Measurements from ENCODE around the gene FLT1. TPM values are rescaled to one million over a fixed set of nuclear protein-coding genes. Genes with fewer than 3 reads are reported as not detected.

Gene FLT1
- total RNA-seq, 1 experiment from 2014 or later: 0.25 TPM

- CTCF ChIA-PET: no interaction called here
- Histone ChIP-seq H3K4me2 (ENCODE audit: low read length) (no peak overlapping the region), H3K79me2 (ENCODE audit: insufficient read depth, low read length) (no peaks in the 10 kb centered on the region), H3K36me3 (ENCODE audit: control insufficient read depth in 1 of 2, insufficient read depth in 2 of 2, low read length in 2 of 2) (no peaks in the 10 kb centered on the region), H2AFZ (ENCODE audit: low read depth, low read length, poor library complexity, severe bottlenecking) (no peak overlapping the region), H3K9me2 (ENCODE audit: insufficient read depth) (no peaks in the 10 kb centered on the region), H4K20me1 (ENCODE audit: insufficient read depth) (no peaks in the 10 kb centered on the region), H3K27ac (ENCODE audit: low read depth, low read length) (no peak overlapping the region), H3K4me1 (ENCODE audit: control insufficient read depth in 1 of 2, insufficient read depth in 2 of 2, low read length in 2 of 2) (no peaks in the 10 kb centered on the region), H3K27me3 (ENCODE audit: insufficient read depth, low read length) (peaks cover 12% of the 10 kb centered on the region), H3K9ac (ENCODE audit: low read length) (no peak overlapping the region), H3K9me3 (ENCODE audit: control insufficient read depth in 1 of 2, insufficient read depth in 1 of 2, low read depth in 1 of 2, low read length in 2 of 2) (no peaks in the 10 kb centered on the region), H3K4me3 (replicated peaks in 1 of 2; ENCODE audit: low read depth in 1 of 2, low read length in 2 of 2) (no peak overlapping the region)
- BruUV-seq (replicated peaks): no TSS peak
- RAD21 ChIA-PET (ENCODE audit: low non-redundant PET in 1 of 2, low total read pairs in 2 of 2, uncharacterized antibody in 2 of 2, unreplicated experiment in 2 of 2): no interaction called here
- DNase-seq (ENCODE audit: low read depth, low spot score): no peak
- no peak for ATAC-seq
- POLR2A ChIA-PET: no interaction called here
- intact Hi-C loops (cut with micrococcal nuclease): no loop called here
- no peak for TF ChIP-seq FOSL1 (IDR thresholded peaks at IDR 0.05; ENCODE audit: low read depth)
- TF ChIP-seq ZNF274 (IDR thresholded peaks at IDR 0.05; ENCODE audit: low read depth, low read length): no peak
- TF ChIP-seq JUND (IDR thresholded peaks at IDR 0.05): no peak
- TF ChIP-seq CBX3 (IDR thresholded peaks at IDR 0.05; ENCODE audit: low read depth): no peak
- no peak for TF ChIP-seq EGR1 (IDR thresholded peaks at IDR 0.05; ENCODE audit: low read depth)
- no peak for TF ChIP-seq POLR2A (IDR thresholded peaks at IDR 0.05; ENCODE audit: borderline replicate concordance, extremely low read depth, insufficient read depth, insufficient read length)
- no peak for TF ChIP-seq POLR2AphosphoS5 (IDR thresholded peaks at IDR 0.05; ENCODE audit: low read depth, low read length)
- no peak for TF ChIP-seq CEBPB (IDR thresholded peaks at IDR 0.05; ENCODE audit: low read depth)
- no peak for TF ChIP-seq EZH2 (IDR thresholded peaks at IDR 0.05)
- TF ChIP-seq ZFX (IDR thresholded peaks at IDR 0.05): no peak
- no peak for TF ChIP-seq CTCF (IDR thresholded peaks at IDR 0.05 in 2 of 3, conservative IDR thresholded peaks at IDR 0.05 in 1 of 3; ENCODE audit: borderline replicate concordance in 1 of 3, insufficient read depth in 1 of 3, low read depth in 2 of 3, low read length in 2 of 3)
- no peak for TF ChIP-seq TCF7L2 (IDR thresholded peaks at IDR 0.05; ENCODE audit: borderline replicate concordance, extremely low read depth, insufficient read depth, insufficient read length)
- TF ChIP-seq SP1 (IDR thresholded peaks at IDR 0.05; ENCODE audit: low read depth): no peak
Observed at GRCh38 chr13:28494504-28494777, 487 bp downstream of the FLT1 start.
